Measurements from ENCODE around the gene GLIS1.

The GLIS1 gene

DNA sequence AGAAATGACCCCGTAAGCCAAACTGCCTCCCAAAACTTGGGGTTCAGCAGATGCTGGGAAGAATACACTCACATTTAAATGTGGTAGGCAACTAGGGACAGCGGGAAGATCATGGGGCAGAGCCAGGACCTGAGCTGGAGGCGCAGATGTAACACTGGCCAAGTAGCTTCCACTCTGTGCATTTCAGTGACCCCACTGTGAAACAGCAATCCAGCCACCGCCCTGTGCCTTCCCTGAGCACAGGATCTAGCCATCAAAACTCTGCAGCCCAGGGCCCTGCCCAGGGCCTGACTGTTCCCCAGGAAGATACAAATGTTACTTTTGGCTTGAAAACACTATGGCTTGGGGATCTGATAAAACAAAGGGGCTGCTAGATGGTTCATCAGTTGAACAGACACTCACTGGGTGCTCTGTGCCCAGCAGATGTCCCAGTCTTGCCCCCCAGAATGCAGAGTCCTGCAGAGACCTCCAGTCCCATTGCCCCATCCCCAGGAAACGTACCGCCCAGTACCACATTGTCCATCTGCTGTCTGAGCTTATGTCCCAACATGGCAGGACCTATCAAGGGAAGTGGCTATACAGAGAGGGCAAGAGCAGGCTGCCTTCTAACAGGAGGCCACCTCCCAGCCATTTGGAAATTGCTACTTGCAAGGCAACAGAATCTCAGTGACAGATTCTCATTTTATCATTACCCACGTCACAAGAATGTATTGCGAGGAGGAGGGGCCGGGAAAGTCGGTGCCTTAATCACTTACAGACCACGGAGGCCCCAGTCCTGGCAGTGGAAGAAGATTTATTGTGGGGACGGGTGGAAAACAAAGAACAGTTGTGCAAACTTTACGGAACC is 155.7 kb downstream of the GLIS1 start:
- TF ChIP-seq, protein P1, sequence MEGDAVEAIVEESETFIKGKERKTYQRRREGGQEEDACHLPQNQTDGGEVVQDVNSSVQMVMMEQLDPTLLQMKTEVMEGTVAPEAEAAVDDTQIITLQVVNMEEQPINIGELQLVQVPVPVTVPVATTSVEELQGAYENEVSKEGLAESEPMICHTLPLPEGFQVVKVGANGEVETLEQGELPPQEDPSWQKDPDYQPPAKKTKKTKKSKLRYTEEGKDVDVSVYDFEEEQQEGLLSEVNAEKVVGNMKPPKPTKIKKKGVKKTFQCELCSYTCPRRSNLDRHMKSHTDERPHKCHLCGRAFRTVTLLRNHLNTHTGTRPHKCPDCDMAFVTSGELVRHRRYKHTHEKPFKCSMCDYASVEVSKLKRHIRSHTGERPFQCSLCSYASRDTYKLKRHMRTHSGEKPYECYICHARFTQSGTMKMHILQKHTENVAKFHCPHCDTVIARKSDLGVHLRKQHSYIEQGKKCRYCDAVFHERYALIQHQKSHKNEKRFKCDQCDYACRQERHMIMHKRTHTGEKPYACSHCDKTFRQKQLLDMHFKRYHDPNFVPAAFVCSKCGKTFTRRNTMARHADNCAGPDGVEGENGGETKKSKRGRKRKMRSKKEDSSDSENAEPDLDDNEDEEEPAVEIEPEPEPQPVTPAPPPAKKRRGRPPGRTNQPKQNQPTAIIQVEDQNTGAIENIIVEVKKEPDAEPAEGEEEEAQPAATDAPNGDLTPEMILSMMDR (IDR thresholded peaks at IDR 0.05; ENCODE audit: extremely low read depth, insufficient read depth, missing control alignments): no peak
- in situ Hi-C loops (cut with MboI; ENCODE audit: low pct_unique_long_range_greater_than_20kb, low sequenced_read_pairs, unreplicated experiment): no loop called here
- no peak for DNase-seq (ENCODE audit: low spot score)

GRCh38 chr1:53582211-53583020 is 156.5 kb downstream of the GLIS1 start:
- no peak for DNase-seq (ENCODE audit: low spot score)
- in situ Hi-C loops (cut with MboI; ENCODE audit: low pct_unique_long_range_greater_than_20kb, low sequenced_read_pairs, unreplicated experiment): no loop called here
- TF ChIP-seq, protein P1 (IDR thresholded peaks at IDR 0.05; ENCODE audit: extremely low read depth, insufficient read depth, missing control alignments): no peak

GRCh38 chr1:53581476-53581875 is 157.5 kb downstream of the GLIS1 start:
- TF ChIP-seq, protein P1 (IDR thresholded peaks at IDR 0.05; ENCODE audit: extremely low read depth, insufficient read depth, missing control alignments): no peak
- in situ Hi-C loops (cut with MboI; ENCODE audit: low pct_unique_long_range_greater_than_20kb, low sequenced_read_pairs, unreplicated experiment): no loop called here
- no peak for DNase-seq (ENCODE audit: low spot score)

DNA sequence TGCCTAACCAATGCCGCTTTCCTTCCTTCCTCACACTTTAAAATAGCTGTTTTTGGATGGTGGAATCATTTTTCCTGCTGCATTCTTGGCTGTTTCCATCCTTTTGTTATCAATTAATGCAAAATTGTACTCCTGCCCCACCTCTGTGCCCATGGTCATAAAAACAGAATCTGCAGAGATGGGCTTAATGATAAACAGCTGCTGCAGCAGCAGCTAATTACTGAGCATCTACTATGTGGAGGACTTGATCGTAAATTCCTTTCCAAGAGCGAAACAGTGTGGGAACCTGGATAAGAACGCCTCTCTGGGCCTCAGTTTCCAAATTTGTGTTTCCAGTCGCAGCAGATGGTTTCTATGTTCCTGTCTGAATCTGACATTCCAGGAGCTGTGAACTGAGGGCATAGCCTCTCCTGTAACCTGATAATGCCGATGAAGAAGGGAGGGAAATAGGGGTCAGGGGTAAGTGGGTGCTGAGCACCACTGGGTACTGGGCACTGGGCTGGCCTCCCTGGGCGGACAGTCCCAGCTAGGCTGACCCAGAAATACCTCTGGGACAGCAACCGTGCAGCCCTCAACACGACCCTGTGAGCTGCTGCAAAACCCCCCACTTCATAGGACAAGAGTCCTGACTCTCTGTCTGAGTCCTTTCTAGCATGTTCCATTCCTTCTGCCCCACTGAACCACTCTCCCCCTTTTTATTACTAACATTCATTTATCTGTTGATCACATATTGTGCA is 158.1 kb downstream of the GLIS1 start:
- in situ Hi-C loops (cut with MboI; ENCODE audit: low pct_unique_long_range_greater_than_20kb, low sequenced_read_pairs, unreplicated experiment): no loop called here
- no peak for DNase-seq (ENCODE audit: low spot score)
- TF ChIP-seq, protein P1 (IDR thresholded peaks at IDR 0.05; ENCODE audit: extremely low read depth, insufficient read depth, missing control alignments): no peak

DNA sequence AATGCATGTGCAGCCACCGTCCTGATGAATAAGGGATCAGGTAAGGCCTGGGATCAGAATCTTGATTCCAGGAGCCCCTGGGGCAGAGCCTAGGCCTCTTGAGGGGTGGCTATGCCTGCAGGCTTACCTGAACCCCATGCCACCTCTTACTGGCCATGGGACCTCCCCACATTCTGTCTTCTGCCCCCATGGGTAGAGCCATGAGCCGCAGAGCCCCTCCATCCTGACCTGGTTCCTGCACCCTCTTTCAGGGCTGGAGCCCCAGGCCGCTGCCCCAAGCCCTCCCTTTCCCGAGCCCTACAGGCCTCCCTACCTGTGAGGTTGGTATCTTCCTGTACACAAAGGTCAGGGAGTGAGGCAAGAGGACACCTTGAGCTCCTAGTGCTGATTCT is 159.0 kb downstream of the GLIS1 start:
- TF ChIP-seq, protein P1 (IDR thresholded peaks at IDR 0.05; ENCODE audit: extremely low read depth, insufficient read depth, missing control alignments): no peak
- in situ Hi-C loops (cut with MboI; ENCODE audit: low pct_unique_long_range_greater_than_20kb, low sequenced_read_pairs, unreplicated experiment): no loop called here
- no peak for DNase-seq (ENCODE audit: low spot score)

All from GM13977 (cell line).